ENCODE measurements around the gene C20orf144.

DNA sequence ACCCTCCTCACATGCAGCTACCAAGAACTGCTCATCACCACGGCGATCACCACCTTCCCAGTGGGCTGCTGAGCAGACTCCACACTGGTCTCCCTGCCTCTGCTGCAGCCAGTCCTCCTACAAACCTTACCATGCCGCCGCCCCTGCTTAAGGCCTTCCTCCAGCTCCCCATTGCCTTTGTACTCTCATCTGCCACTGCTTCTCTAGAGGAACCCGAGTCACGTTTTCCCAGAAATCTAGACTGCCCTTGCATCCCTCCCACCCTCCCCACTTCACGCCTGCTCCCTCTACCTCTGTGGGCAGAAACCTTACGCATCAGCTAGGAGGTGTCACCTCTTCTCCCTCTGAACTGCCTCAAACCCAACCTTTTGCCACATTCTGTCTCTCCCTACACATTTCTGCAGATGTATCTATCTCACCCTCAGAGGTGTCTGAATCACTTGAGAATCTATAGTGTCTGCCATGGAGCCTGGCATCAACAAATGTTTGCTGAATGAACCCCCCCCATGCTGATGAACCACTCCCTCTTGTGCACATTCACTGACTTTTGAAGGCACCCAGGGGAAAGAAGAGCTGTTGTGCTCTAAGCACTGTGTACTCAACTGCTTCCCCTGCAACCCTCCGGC is 19.7 kb downstream of the C20orf144 start:
- TF ChIP-seq POLR2A (IDR thresholded peaks at IDR 0.05): no peak
- TF ChIP-seq EP300 (IDR thresholded peaks at IDR 0.05): no peak
- TF ChIP-seq, protein P1, sequence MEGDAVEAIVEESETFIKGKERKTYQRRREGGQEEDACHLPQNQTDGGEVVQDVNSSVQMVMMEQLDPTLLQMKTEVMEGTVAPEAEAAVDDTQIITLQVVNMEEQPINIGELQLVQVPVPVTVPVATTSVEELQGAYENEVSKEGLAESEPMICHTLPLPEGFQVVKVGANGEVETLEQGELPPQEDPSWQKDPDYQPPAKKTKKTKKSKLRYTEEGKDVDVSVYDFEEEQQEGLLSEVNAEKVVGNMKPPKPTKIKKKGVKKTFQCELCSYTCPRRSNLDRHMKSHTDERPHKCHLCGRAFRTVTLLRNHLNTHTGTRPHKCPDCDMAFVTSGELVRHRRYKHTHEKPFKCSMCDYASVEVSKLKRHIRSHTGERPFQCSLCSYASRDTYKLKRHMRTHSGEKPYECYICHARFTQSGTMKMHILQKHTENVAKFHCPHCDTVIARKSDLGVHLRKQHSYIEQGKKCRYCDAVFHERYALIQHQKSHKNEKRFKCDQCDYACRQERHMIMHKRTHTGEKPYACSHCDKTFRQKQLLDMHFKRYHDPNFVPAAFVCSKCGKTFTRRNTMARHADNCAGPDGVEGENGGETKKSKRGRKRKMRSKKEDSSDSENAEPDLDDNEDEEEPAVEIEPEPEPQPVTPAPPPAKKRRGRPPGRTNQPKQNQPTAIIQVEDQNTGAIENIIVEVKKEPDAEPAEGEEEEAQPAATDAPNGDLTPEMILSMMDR (IDR thresholded peaks at IDR 0.05): no peak
